ENCODE measurements around the gene NMRK2.
"Not testable (repeated sequence)": the region's sequence is repeated elsewhere in the genome, so short reads cannot be mapped to it uniquely, and the experiment has no call there.

NMRK2 gene

GRCh38 chr19:3964256-3965194, 31.7 kb downstream of the NMRK2 start:
- no peak for DNase-seq

- no peak for DNase-seq
These were observed 33.5 kb downstream of the NMRK2 start for GRCh38 chr19:3966051-3967017.

DNA sequence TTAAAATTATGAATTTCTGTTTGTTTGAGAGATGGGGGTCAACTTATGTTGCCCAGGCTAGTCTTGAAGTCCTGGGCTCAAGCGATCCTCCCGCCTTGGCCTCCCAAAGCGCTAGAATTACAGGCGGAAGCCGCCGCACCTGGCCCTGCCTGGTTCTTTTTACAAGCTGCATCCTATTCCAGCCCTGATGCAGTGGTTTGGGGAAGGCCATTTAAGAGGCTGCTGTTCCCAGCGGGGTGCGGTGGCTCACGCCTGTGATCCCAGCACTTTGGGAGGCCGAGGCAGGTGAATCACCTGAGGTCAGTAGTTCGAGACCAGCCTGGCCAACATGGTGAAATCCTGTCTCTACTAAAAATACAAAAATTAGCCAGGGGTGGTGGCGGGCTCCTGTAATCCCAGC, 35.1 kb downstream of the NMRK2 start:
- not testable (repeated sequence) for DNase-seq

DNA sequence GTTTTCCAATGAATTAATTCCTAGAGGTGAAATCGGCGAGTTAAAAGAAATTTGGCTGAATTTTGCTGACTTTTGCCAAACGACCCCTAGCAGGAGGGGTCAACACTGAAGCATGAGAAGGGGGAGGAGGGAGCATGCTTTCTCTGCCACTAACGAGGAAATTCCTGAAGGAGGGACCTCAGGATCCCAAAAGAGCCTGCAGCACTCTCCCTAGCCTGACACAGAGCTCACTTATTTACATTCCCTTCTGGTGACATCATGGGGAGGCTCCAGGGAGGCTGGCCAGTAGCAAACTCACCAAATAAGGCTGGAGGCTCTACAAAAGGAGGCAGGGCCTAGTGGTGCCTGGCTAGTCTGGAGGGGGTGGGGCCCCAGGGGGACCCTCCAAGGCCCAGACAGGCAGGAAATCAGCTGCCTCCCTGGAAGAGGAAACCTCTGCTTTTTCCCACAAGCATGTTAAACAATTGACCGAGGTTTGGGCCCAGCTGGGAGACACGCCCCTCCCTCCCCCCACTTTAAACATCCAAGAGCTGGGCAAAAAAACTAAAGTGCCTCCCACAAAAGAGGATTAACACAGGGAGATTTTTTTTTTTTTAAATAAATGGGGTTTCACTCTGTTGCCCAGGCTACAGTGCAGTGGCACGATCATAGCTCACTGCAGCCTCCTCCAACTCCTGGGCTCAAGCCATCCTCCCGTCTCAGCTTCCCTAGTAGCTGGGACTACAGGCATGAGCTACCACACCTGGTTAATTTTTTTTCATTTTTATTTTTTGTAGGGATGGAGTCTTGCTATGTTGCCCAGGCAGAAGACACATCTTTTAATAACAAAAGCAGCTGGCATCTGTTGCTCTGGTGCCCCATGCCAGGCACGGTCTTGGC, 35.9 kb downstream of the NMRK2 start:
- DNase-seq = no peak

DNA sequence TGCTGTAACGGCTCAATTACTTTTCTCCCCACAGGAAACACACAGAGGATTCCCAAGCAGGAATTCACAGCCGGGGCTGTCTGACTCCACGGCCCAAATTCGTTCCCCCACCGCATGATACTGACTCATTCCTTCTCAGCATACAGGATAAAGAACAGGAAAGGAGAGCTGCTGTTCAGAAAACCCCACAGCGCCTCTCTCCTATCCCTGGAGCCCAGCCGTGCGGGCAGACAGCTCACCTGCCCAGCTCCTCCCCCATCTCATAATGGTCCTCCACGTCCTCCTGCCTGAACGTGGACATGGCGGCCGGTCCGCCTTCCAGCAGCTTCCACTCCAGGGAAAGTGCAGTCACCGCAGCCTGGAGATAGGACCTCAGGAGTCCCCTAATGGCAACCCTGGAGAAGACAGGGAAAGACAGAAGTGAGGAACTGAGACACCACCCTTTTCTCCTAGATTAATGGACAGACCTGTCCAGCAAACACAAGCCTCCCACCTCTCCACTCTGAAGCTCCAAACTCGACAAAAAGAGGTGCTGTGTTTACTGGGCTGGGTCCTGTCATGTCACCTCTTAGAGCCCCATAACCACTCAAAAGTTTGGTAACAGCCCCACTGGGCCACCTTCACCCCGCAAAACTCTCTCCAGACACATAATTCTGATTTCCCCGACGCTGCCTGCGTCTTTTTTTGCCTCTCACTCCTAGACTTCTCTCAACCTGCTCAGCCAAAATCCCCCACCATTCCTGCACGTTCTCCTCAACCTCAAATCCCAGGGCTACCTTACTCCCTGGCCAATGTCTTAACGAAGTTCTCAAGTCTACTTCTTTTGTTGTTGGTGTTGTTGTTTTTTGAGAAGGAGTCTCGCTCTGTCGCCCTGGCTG, 36.8 kb downstream of the NMRK2 start:
- DNase-seq = no peak

- no peak for DNase-seq
These were observed 37.5 kb downstream of the NMRK2 start for GRCh38 chr19:3970313-3970807.

- peak; percentile 96 to 97 for DNase-seq
These were observed 38.1 kb downstream of the NMRK2 start, which contains the start of gene DAPK3 for GRCh38 chr19:3970808-3971598. TSS of gene DAPK3 (minus strand) at chr19:3971099. CDS start at chr19:3969735, 1,364 bp downstream.

DNA sequence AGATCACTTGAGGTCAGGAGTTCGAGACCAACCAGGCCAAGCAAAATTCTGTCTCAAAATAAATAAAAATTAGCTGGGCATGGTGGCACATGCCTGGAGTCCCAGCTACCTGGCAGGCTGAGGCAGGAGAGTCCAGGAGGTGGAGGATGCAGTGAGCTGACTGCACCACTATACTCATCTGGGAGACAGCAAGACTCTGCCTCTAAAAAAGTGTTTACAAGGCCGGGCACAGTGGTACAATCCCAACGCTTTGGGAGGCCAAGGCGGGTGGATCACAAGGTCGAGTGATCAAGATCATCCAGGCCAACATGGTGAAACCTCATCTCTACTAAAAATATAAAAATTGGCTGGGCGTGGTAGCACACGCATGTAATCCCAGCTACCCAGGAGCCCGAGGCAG, 42.3 kb downstream of the NMRK2 start:
- no peak for DNase-seq

DNA sequence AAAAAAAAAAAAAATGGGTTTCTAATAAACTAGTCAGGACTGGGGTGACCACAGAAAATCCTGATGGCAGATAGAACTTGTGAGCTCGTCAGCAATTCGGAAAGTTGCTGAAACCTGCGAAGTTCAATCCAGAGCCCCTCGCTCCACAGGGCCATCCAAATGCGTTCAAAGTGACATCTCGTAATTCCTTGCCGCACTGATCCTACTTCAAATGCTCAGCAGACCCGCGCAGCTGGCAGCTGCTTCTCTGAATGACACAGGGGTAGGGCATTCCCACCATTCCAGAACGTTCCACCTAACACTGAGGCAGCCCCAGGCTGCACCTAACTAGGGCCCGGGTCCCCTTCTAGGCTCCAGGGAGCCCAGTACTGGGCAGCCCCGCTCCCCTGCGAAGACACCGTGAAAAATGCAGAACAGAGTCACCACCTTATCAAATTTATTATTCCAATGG, 42.8 kb downstream of the NMRK2 start:
- DNase-seq = peak in 1 of 2 experiments; percentile 14

GRCh38 chr19:3976495-3977241, 43.8 kb downstream of the NMRK2 start:
- peak in 1 of 2 experiments; percentile 8 for DNase-seq

GRCh38 chr19:3977242-3978143, 44.6 kb downstream of the NMRK2 start:
- peak in 1 of 2 experiments; percentile 13 for DNase-seq

GRCh38 chr19:3978145-3978544, 45.3 kb downstream of the NMRK2 start:
- no peak for DNase-seq

GRCh38 chr19:3979289-3979673, 46.4 kb downstream of the NMRK2 start:
- peak in 1 of 2 experiments; percentile 10 for DNase-seq

GRCh38 chr19:3979674-3980352, 46.9 kb downstream of the NMRK2 start:
- no peak for DNase-seq

DNA sequence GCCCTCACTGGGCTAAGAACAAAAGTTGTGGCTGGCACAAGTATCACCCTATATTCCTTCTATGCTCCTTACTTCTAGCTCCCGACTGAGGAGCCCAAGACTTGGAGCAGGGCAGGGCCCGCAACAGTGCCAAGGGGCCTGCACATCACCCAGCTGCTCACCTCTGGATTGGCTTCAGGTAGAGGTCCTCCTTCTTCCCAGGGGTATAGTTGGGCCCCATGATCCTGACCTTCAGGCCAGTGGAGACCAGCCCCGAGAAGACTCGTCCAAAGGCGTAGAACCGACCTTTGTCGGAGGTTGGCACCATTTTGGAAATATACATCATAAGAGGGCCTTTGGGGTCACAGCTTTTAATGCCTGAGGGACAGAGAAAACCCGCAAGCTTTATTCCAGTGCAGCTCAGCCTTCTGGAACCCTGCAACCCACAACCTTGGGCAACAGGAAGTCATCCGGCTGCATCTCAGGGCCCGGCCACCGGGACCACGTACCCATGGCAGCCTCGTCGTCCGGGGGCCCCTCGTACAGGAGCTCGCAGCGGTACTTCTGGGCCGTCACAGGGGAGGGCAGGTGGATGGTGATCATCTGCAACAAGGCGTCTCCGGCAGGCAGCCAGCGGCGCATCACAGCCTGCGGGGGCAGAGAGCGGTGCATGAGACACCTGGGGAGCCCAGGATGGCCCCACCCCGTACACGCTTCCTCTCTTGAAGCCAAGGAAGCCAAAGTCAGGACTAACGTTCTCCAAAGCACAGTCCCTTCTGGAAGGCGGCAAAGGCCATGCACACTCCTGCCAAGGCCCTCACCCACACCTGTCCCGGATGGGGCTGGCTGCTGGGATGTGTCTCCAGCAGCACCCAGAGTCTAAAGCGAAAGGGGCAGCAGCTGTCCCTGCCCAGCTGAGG, 47.7 kb downstream of the NMRK2 start:
- peak in 1 of 2 experiments; percentile 12 for DNase-seq

GRCh38 chr19:3981373-3981735, 48.5 kb downstream of the NMRK2 start:
- no peak for DNase-seq

All from activated CD4-positive, alpha-beta T cell treated with anti-CD3 and anti-CD28 coated beads, Interleukin-2, amount 50 U/mL, for 48 hours (primary cell).